ENCODE measurements around the gene ANKRD27. TPM values are rescaled to one million over a fixed set of nuclear protein-coding genes. Genes with fewer than 3 reads are reported as not detected.
"Not testable (repeated sequence)": the region's sequence is repeated elsewhere in the genome, so short reads cannot be mapped to it uniquely, and the experiment has no call there.

Gene ANKRD27
- total RNA-seq, 1 donor from 2014 or later, result 23.3 TPM

GRCh38 chr19:32599736-32600157, 75.2 kb downstream of the ANKRD27 start:
- DNase-seq, result peak; percentile 12

- no peak for DNase-seq
Measured at GRCh38 chr19:32599258-32599657, 75.7 kb downstream of the ANKRD27 start.

GRCh38 chr19:32598022-32598421, 77.0 kb downstream of the ANKRD27 start:
- no peak for DNase-seq

GRCh38 chr19:32595491-32595890, 79.5 kb downstream of the ANKRD27 start:
- no peak for DNase-seq

- DNase-seq, result no peak
Measured at GRCh38 chr19:32594021-32594420, 81.0 kb downstream of the ANKRD27 start.

GRCh38 chr19:32587747-32588504, 87.1 kb downstream of the ANKRD27 start:
- DNase-seq, result not testable (repeated sequence)

- no peak for DNase-seq
Measured at GRCh38 chr19:32581705-32582179, 93.2 kb downstream of the ANKRD27 start.

- DNase-seq, result peak; percentile 92
Measured at GRCh38 chr19:32580901-32581704, 93.9 kb downstream of the ANKRD27 start, which contains the start of gene PDCD5. Gene PDCD5, plus strand, starts transcription at chr19:32581190. Its CDS starts 72 bp downstream, at chr19:32581262.

GRCh38 chr19:32580353-32580900, 94.6 kb downstream of the ANKRD27 start:
- no peak for DNase-seq

- no peak for DNase-seq
Measured at GRCh38 chr19:32576790-32577189, 98.2 kb downstream of the ANKRD27 start.

GRCh38 chr19:32573492-32573794, 101.5 kb downstream of the ANKRD27 start:
- DNase-seq, result no peak

- not testable (repeated sequence) for DNase-seq
Measured at GRCh38 chr19:32572700-32573491, 102.1 kb downstream of the ANKRD27 start.

GRCh38 chr19:32571471-32572075, 103.4 kb downstream of the ANKRD27 start:
- not testable (repeated sequence) for DNase-seq

GRCh38 chr19:32570081-32570785, 104.7 kb downstream of the ANKRD27 start:
- DNase-seq, result peak; percentile 47

- no peak for DNase-seq
Measured at GRCh38 chr19:32567486-32567885, 107.5 kb downstream of the ANKRD27 start.

GRCh38 chr19:32566246-32566830, 108.6 kb downstream of the ANKRD27 start:
- no peak for DNase-seq

- no peak for DNase-seq
Measured at GRCh38 chr19:32563761-32564160, 111.2 kb downstream of the ANKRD27 start.

- DNase-seq, result no peak
Measured at GRCh38 chr19:32558607-32559228, 116.3 kb downstream of the ANKRD27 start.

GRCh38 chr19:32555786-32556185, 119.2 kb downstream of the ANKRD27 start:
- no peak for DNase-seq

GRCh38 chr19:32550666-32551065, 124.3 kb downstream of the ANKRD27 start:
- no peak for DNase-seq

All from skin of body (tissue), 2 donors.